ENCODE results near the gene CBFA2T2.
A peak's percentile ranks its signal among the peaks of the same experiment; 100 is the strongest.
"Not testable (repeated sequence)": the region's sequence is repeated elsewhere in the genome, so short reads cannot be mapped to it uniquely, and the experiment has no call there.

The CBFA2T2 gene

GRCh38 chr20:33630507-33630906 lies 140.6 kb downstream of the CBFA2T2 start:
- no peak for DNase-seq

GRCh38 chr20:33631910-33632309 lies 142.0 kb downstream of the CBFA2T2 start:
- not testable (repeated sequence) for DNase-seq

- no peak for DNase-seq
Observed at GRCh38 chr20:33635341-33635740, 145.4 kb downstream of the CBFA2T2 start.

GRCh38 chr20:33636776-33637175 lies 146.9 kb downstream of the CBFA2T2 start:
- no peak for DNase-seq

- no peak for DNase-seq
Observed at GRCh38 chr20:33640287-33640686, 150.4 kb downstream of the CBFA2T2 start.

- DNase-seq: no peak
Observed at GRCh38 chr20:33644313-33645071, 154.6 kb downstream of the CBFA2T2 start.

GRCh38 chr20:33645072-33645358 lies 155.1 kb downstream of the CBFA2T2 start:
- no peak for DNase-seq

GRCh38 chr20:33645396-33645795 lies 155.5 kb downstream of the CBFA2T2 start:
- DNase-seq: no peak

- no peak for DNase-seq
Observed at GRCh38 chr20:33646191-33646590, 156.3 kb downstream of the CBFA2T2 start.

GRCh38 chr20:33646959-33647602 lies 157.2 kb downstream of the CBFA2T2 start:
- DNase-seq: not testable (repeated sequence)

- no peak for DNase-seq
Observed at GRCh38 chr20:33647603-33648395, 157.9 kb downstream of the CBFA2T2 start.

- no peak for DNase-seq
Observed at GRCh38 chr20:33648396-33649004, 158.6 kb downstream of the CBFA2T2 start.

GRCh38 chr20:33649201-33649681 lies 159.3 kb downstream of the CBFA2T2 start:
- no peak for DNase-seq

GRCh38 chr20:33650111-33650752 lies 160.3 kb downstream of the CBFA2T2 start:
- DNase-seq: no peak

GRCh38 chr20:33650753-33651561 lies 161.1 kb downstream of the CBFA2T2 start:
- DNase-seq: no peak

- no peak for DNase-seq
Observed at GRCh38 chr20:33651562-33652048, 161.7 kb downstream of the CBFA2T2 start.

- DNase-seq: peak; percentile 64
Observed at GRCh38 chr20:33653218-33653899, 163.5 kb downstream of the CBFA2T2 start.

GRCh38 chr20:33653900-33654596 lies 164.2 kb downstream of the CBFA2T2 start:
- DNase-seq: peak; percentile 95

- no peak for DNase-seq
Observed at GRCh38 chr20:33654680-33655161, 164.8 kb downstream of the CBFA2T2 start.

- no peak for DNase-seq
Observed at GRCh38 chr20:33655164-33655563, 165.3 kb downstream of the CBFA2T2 start.
